Stimulated activated naive CD8-positive, alpha-beta T cell treated with anti-CD3 and anti-CD28 coated beads, Interleukin-15, Interleukin-2, amounts not matched to agents 100 U/mL and 50 U/mL, for 24 hours (primary cell): ENCODE measurements around the gene CBFA2T3.
"Not testable (repeated sequence)": the region's sequence is repeated elsewhere in the genome, so short reads cannot be mapped to it uniquely, and the experiment has no call there.

ENCODE experiments used
- ATAC-seq: fragments of 150-1000 bp; cut with Tn5 transposase; one replicate; pipeline ENCODE4 v1.10.0; 2021
- DNase-seq: peaks from one replicate; pipeline ENCODE4 v3.0.0; 2021

CBFA2T3 gene

GRCh38 chr16:88907768-88908167, 69.2 kb downstream of the CBFA2T3 start:
- ATAC-seq (no peak), DNase-seq (no peak)

- no peak for ATAC-seq
These were observed 70.4 kb downstream of the CBFA2T3 start for GRCh38 chr16:88906535-88907105.

DNA sequence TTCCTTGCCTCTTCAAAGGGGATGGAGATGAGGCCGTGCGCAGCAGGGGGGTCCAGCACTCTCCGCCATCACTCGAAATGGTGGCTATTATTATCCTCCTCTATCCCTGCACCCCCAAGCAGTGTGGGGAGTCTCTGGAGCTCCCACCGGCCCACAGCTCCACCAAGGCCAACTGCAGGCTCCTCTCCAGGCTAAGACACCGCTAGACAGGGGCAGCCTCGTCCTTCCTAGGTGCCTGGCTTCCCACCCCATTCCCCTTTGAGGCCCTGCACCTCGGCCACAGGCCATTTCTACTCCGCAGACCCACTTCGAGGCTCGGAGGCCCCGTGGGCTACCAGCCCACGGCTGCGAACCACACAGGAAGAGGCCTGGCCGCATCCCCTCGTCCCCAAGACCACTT, 71.0 kb downstream of the CBFA2T3 start:
- ATAC-seq (no peak), DNase-seq (no peak)

More at GRCh38 chr16:88906535-88907105, 70.4 kb downstream of the CBFA2T3 start:
- DNase-seq, result no peak

DNA sequence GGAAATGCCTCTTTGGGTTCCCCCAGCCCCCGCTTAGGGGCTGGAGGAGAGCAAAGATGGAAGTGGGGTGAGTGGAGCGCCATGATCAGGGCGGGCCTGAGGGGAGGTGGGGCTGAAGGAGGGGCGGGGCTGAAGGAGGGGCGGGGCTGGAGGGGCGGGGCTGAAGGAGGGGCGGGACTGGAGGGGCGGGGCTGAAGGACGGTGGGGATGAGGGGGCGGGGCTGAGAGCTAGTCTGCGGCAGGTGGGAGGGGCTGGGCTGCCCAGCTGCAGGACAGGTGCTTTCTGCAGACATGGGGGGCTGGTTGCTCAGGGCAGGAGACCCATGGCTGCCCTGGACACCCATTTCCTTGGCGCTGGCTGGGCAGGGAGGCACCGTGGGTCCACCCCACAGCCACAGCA, 71.4 kb downstream of the CBFA2T3 start:
- ATAC-seq, result no peak
- peak; percentile 21 for DNase-seq

- DNase-seq, result no peak
These were observed 72.2 kb downstream of the CBFA2T3 start for GRCh38 chr16:88904676-88905365.

GRCh38 chr16:88903267-88903666, 73.7 kb downstream of the CBFA2T3 start:
- ATAC-seq, result no peak
- DNase-seq, result no peak

More at GRCh38 chr16:88904676-88905365, 72.2 kb downstream of the CBFA2T3 start:
- no peak for ATAC-seq

- ATAC-seq (no peak), DNase-seq (no peak)
These were observed 74.3 kb downstream of the CBFA2T3 start for GRCh38 chr16:88902744-88903143.

GRCh38 chr16:88901718-88902337, 75.2 kb downstream of the CBFA2T3 start:
- ATAC-seq, result no peak
- no peak for DNase-seq

GRCh38 chr16:88900662-88901052, 76.3 kb downstream of the CBFA2T3 start:
- no peak for ATAC-seq

GRCh38 chr16:88899901-88900661, 76.9 kb downstream of the CBFA2T3 start:
- DNase-seq, result no peak
- no peak for ATAC-seq

More at GRCh38 chr16:88900662-88901052, 76.3 kb downstream of the CBFA2T3 start:
- DNase-seq, result no peak

DNA sequence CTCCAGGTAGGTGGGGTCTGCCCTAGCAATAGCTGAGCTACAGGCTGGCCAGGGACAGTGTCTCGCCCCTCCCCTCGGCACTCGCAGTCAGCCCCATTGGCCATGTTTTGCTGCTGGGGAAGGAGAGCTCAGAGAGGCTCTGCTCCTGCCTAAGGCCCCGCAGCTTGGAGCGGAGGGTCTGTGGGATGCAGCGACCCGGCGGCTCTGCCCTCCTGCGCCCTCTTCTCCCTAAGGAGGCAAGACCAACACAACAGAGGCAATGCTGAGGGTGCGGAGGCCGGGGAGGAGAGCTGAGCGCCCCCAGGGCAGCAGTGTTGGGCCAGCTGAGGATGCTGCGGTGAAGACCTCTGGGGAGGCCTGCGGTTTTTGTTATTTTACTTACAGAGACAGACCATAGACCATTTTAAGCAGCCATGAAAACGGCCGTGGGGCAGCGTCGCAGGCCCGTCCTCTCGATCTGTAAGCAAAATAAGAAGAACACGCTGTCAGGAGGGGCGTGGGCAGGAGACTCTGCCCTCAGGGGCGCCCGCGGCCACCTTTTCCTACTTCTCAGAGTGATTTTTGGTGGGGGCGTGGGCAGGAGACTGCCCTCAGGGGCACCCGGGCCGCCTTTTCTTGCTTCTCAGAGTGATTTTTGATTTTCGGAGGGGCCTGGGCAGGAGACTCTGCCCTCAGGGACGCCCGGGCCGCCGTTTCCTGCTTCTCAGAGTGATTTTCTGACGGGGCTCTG, 79.1 kb downstream of the CBFA2T3 start:
- no peak for ATAC-seq
- no peak for DNase-seq

DNA sequence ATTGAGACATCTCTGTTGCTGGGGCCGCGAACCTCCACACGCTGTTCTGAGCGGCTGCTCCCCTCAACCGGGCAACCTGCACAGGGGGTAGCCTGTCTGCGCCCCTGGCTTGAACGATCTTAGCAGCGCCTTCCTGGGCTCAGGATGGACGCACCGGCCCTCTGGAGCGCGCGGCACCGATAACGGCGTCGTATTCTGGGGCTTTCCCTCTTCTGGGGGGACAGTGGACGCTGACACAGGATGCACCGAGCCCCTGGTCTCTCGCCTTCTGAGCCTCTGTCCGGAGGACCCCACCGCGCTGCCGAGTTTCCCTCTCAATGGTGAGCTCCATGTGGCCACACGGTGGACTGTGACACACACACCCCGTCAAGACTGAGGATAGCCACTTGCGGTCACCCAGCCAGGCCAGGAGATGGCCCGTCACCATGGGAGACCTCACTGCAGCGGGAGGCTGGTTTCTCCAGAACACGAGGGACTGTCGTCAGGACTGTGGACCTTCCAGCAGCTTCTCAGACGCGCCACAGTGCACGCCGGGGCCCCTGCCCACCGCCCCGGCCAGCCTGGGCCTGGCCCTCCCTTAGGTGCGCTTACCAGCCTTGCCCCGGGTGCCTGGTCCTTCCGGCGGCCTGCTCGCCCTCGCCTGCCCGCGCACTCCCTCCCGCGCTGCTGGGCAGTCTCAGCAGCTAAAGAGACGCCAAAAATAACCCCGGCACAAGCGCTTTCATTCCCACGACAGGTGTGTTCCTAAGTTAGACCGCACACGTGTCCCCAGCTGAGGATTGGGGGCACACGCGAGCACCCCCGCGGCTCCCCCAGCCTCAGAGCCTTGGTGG, 80.6 kb downstream of the CBFA2T3 start:
- ATAC-seq (no peak), DNase-seq (no peak)

DNA sequence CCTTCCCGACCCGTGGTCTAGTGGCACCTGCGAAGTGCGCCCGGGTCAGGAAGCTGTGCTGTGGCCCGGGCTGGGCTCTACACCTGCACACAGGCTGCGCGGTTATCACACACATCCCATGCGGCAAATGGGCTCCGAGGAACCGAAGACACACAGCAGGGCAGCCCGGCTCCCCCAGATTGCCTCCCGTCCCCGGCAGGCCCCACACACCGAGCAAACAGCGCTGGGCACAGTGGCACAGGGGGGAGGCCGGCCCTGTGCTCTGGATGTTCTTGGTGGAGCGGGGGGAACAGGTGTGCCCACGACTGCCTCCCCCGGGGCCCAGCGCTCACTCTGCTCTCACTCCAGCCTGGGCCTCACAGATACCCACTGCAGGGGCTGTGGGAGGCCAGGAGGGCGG, 81.7 kb downstream of the CBFA2T3 start:
- no peak for DNase-seq
- ATAC-seq, result no peak

DNA sequence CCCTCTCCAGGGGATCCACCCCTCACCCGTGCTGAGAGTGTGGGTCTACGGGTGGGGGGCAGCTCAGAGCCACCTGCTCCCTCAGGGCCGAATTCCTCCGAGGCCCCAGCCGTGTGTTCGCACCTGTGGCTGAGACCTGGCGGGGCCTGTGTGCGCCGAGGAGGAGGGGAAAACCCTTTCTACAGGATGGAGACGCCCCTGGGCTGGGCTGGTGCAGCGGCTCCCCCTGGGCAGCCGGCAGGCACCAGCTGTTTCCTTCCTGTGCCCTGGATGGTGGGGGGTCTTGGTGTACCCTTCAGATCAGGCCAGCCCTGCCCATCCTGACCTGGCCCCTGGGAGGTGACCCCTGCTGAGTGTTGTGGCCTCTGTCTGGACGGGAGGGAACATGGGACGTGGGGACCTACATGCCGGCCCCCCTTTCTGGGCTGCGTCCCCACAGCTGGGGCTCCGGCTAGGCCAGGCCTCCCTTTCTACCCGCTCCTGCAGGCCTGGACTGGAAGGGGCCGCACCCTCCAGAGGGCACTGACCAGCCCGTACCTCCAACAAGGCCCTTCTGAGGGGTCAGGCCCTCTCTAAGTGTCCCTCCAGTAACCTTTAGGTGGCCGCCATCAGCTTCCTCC, 82.2 kb downstream of the CBFA2T3 start:
- DNase-seq (no peak), ATAC-seq (no peak)

- DNase-seq, ATAC-seq: not testable (repeated sequence)
These were observed 82.7 kb downstream of the CBFA2T3 start for GRCh38 chr16:88894266-88894665.

- DNase-seq, result no peak
- ATAC-seq, result no peak
These were observed 83.7 kb downstream of the CBFA2T3 start for GRCh38 chr16:88893127-88893968.

DNA sequence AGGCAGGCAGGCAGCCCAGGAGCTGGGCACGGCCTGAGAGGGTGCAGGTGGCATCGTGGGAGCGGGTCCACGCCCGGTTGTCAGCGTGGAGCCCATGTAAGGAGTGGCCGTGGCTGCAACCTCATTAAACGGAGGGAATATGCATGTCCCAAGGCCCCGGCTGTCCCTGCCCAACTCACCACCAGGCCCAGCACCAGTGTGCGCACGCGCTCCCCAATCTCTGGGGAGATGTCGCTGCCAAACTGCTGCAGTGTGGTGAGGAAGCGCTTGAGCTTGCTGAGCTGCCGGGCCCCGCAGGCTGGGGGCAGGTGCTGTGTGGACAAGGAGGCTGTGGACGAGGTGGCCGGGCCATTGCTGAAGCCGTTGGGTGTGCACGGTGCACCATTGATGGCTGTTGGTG, 84.9 kb downstream of the CBFA2T3 start:
- no peak for ATAC-seq
- no peak for DNase-seq

DNA sequence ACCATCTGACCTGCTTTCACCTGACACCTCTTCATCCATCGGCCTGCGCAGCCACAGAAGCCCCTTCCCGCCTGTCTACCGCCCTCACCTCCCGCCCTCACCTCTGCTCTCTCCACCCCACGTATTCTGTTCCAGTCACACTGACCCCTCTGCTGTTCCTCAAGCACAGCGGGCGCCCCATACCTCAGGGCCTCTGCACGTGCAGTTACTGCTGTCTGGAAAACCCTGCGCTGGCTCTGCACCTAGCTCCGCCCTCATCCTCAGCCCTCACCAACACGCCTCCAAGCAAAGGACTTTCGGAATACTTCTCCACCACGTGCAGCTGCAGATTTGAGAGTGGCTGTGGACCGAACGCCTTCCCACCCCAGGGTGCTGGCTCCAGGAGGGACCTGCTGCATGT, 85.9 kb downstream of the CBFA2T3 start:
- ATAC-seq (no peak), DNase-seq (no peak)

- DNase-seq, ATAC-seq: not testable (repeated sequence)
These were observed 87.2 kb downstream of the CBFA2T3 start for GRCh38 chr16:88889702-88890352.
